HG03064 (cell line): Measurements from ENCODE around the gene NAGPA.

ENCODE experiments used
- ATAC-seq: cut with Tn5 transposase; IDR thresholded peaks from one replicate; pipeline ENCODE4 v1.9.1; 2021; ENCODE audit warnings: low read depth; ENCODE audit not compliant: unreplicated experiment

Gene NAGPA

GRCh38 chr16:5006348-5007193 lies 27.2 kb downstream of the NAGPA start:
- ATAC-seq: no peak

DNA sequence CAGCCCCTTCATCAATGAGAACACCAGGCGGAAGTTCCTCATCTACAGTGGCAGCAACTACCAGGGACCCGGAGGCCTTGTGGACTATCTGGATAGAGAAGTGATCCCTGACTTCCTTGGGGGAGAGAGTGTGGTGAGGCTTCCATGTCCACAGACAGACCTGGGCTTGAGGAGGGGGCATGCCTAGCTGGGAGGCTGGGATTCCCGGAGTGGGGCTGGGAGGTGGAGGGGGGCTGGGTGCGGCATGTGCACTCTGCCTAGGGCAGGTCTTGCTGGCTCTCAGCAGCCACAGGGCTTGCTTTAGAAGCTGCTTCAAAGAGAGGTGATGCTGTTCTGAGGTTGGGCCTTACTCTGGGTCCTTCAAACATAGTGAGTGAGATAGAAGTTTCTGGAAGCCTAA lies 27.8 kb downstream of the NAGPA start:
- no peak for ATAC-seq

GRCh38 chr16:5004311-5004710 lies 29.4 kb downstream of the NAGPA start:
- ATAC-seq: no peak

DNA sequence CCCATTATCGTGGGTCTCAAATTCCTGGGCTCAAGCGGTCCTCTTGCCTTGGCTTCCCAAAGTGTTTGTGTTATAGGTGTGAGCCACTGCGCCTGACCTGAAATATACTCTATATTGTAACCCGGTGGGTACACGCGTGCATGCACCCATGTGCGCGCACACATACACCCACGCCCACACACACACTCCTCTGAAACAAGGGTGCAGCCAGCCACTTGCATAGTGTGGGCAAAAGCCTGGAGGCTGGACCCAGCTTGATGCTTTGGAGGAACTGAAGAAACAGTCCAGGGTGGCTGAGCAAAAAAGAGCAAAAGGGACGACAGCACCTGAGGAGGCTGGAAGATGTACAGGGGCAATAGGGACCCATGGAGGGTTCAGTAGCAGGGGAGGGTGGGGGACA lies 29.9 kb downstream of the NAGPA start:
- no peak for ATAC-seq

DNA sequence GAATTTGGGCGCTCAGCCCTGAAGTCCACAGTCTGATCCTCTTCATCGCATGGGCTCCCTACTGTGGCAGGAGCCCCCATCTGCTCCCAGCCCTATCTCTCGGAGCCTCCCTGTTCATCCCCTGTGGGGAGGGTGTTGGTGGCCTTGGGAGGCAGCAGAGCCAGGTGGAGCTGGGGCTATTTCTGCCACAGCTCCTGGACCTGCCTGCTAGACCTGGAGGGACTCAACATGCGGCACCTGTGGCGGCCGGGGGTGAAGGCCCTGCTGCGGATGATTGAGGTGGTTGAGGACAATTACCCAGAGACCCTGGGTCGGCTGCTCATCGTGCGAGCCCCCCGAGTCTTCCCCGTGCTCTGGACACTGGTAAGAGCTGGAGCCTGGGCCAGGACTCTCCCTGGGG lies 30.5 kb downstream of the NAGPA start:
- no peak for ATAC-seq

- no peak for ATAC-seq
Observed at GRCh38 chr16:5002699-5003143, 31.0 kb downstream of the NAGPA start.

DNA sequence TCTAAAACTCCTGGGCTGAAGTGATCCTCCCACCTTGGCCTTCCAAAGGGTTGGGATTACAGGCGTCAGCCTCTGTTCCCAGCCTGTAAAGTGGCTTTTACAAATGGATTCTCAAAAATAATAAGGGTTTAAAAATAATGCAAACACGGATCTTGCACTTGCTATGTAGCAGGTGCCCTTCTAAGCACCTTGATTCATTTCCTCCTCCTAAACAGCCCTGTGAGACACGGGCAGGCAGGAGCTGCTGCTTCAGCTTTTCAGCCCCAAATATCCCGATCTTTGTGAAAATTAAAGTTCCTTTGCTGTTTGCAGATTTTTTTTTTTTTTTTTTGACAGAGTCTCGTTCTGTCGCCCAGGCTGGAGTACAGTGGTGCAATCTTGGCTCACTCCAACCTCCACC lies 31.7 kb downstream of the NAGPA start:
- ATAC-seq: no peak

DNA sequence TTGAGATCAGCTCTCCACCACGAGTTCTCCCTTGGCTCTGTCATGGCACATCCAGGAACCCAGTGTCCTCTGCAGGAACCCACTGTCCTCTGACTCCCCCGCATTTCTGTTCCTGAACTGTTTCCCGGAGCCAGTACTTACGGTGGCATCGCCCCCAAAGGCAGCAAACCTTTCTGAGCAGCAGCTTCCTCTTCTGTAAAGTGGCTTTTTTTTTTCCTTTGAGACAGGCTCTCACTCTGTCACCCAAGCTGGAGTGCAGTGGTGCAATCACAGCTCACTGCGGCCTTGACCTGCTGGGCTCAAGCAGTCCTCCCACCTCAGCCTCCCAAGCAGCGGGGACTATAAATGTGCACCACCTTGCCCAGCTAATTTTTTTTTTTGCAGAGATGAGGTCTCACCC lies 32.2 kb downstream of the NAGPA start:
- no peak for ATAC-seq

- no peak for ATAC-seq
Observed at GRCh38 chr16:5000573-5001001, 33.1 kb downstream of the NAGPA start.

DNA sequence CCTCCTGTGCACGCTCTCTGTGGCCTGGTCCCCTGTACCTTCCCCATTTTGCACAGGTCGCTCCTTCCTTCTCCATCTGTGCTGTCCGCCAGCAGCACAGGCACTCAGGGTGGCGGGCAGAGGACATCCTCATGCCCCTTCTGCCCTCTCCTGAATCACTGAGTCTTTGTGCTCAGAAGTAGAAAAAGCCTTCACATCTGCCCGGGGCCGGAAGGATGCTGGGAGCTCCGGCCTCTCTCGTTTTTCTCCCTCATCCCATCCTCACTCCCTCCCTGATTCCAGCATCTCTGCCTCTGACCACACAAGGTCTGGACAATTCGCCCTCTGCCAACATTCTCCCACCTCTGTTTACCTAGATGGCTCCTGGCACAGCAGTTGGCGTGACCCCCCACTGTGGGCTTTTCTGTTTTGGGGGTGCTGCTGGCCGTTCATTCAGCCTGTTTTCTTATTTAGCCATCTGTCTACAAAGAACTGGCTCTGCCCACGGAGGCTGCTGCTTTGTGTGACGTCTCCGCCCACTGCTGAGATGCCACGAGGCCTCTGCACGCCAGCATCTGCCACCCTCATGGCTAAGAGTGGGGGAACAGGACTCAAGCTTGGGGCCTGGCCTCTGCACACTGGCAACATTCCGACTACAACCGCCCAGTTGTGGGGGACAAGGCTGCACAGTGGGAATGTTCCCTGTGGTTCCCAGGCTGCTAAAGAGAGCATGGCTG lies 38.9 kb downstream of the NAGPA start:
- no peak for ATAC-seq

DNA sequence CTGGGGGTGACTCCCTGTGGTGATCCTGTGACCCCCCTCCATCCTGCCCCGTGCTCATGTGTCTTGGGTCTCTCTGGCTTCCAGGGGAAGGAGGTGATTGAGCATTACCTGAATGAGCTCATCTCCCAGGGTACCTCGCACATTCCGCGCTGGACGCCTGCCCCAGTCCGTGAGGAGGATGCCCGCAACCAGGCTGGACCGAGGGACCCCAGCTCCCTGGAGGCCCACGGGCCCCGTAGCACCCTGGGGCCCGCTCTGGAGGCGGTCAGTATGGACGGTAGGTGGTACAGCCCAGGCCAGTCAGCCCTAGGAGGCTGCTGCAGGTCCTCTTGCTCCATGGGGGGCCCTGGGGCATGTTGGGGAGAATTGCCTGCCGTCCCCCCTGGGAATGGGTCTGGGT lies 42.0 kb downstream of the NAGPA start:
- no peak for ATAC-seq

DNA sequence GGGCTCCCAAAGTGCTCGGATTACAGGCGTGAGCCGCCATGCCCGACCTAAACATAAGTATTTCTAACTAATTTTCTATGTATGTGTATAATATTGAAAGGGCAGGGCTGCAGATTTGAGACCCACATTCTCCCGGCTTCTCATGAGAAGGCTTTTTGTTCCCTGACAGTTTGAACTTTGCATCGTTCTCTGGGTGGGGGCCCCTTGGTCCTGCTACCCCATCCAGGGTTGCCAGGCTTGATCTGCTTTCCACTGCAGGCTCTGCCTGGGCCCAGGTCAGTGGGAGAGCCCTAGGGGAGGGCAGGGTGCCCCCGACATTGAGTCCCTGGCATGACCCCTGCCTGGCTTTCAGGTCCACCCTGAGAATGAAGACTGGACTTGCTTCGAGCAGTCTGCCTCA lies 43.3 kb downstream of the NAGPA start:
- no peak for ATAC-seq

GRCh38 chr16:4989391-4990006 lies 44.2 kb downstream of the NAGPA start:
- ATAC-seq: no peak

GRCh38 chr16:4988647-4989046 lies 45.1 kb downstream of the NAGPA start:
- no peak for ATAC-seq

- ATAC-seq: no peak
Observed at GRCh38 chr16:4987580-4988374, 46.0 kb downstream of the NAGPA start.

DNA sequence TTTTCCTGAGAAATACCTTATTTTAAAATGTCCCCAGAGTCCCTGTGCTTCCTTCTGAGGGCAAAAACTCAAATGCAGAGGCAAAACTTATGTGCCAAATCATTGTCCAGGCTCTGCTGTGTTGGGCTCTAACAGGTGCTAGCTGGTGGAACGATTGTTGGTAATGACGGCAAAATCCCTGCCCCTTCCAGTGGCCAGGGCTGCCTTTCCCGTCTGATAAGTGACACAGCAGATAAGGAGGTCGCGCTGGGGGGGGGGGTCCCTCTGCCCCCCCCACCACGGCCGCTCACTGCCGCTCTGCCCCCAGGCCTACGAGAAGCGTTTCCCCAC lies 46.5 kb downstream of the NAGPA start:
- ATAC-seq: no peak

DNA sequence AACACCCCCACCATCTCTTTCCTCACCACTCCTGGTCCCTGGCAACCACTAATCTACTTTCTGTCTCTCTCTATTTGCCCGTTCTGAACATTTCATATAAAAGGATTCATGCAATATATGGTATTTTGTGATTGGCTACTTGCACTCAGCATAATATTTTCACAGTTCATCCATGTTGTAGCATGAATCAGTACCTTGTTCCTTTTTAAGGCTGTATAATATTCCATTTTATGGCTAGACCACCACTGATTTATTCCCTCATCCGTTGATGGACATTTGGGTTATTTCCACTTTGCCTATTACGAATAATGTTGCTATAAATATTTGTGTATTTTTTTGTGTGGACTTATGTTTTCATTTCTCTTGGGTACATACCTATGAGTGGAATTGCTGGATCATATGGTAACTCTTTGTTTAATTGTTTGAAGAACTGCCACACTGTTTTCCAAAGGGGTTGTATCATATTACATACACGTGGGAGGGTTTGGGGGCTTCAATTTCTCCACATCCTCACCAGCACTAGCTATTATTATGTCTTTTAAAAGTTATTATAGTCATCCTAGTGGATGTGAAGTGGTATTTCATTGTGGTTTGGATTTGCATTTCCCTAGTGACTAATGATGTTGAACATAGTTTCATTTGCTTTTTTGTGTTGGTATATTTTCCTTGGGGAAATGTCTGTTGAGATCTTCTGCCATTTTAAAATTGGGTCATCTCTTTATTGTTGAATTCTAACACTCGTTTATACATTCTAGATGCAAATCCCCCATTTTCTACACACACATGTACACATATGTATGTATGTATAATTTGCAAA lies 49.4 kb downstream of the NAGPA start:
- ATAC-seq: no peak

DNA sequence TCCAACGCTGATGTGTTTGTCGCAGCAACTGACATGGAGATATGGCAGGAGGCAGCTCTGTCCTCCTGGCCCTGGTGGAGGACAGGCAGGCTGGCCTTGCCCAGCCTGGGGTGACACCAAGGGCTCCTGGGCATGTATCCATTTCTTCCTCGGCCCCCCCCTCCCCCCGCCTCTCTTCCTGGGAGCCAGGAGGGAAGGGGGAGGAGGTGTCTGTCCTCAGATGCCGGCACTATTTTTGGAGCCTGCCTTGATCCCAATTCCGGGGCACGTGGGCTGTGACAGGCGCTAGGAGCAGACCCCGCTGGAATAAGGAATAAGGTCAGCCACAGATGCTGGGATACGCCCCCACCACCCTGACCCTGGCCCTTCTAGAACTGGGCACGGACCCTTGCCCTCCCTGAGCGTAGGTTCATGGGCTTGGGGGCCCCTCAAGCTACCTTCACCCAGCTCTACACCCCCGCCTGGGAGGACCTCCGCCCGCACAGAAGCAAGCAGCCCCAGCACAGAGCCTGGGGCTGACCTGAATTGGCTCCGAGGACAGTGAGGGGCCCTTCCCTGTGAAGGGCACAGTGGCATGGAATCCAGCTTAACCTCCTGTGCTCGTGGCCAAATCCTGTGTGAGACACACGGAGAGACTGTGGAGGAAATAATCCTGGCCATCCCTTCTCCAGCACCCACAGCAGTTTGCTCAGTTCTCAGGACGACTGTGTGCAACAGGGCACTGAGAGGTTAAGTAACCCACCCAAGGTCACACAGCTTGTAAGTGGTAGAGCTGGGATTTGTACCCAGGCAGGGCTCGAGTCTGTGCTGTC lies 51.5 kb downstream of the NAGPA start:
- no peak for ATAC-seq

DNA sequence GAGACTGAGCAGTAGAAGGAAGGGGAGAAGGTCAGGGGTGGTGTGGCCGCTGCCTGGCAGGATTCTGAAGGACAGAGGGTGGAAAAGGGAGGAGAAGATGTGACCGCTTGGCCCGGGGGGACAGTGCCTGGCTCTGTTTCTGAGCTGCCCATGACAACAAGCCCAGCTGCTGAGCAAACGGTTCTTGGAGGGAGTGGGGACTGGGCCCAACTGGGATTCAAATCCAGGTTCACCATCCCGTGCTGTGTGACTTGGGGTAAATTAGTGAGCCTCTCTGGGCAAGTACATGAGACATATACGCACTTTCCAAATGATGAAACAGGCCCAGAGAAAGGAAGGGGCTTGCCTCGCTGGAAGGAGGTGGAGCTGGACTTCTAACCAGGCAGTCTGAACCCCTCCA lies 52.3 kb downstream of the NAGPA start:
- no peak for ATAC-seq
